Measurements from ENCODE around the gene SKIDA1.

Gene SKIDA1

DNA sequence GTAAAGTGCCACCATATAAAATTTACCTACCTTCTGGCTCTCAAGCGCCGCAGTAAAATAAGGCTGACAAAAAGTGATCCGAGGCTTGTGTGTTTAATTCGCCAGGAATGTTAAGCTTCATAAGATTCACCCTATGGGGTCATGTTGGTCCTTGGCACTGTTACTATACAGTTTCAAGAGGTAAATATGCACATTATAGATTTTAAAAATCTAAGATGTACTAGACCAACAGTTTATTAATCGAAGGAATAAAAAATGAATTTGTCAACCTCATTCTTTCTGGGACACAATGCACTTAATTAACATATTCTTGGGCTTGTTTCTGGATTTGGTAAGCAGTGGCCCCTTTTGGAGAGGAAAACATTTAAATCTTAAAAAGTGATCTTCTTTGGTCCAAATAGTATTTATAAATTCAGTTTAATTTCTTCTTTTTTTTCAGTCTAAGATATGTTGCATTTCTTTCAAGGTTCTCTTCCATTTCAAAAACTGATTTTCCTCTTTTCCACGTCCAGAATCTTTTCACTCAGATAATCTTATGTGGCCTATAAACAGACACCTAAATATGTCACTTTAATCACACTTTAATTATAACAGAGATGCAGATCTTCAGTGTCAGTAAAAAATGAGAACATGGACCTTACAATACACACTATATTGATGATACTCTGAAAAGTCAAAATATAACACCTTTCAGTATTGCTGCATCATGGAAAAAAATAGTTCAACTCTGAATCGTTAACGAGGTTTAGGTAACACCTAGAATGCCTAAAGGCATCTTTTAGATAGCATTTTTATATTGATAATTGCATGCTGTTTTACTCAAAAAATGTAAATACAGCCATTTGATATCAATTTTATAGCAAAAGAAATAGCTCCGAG is 3.8 kb upstream of the SKIDA1 start:
- no peak for DNase-seq (ENCODE audit: low spot score)

DNA sequence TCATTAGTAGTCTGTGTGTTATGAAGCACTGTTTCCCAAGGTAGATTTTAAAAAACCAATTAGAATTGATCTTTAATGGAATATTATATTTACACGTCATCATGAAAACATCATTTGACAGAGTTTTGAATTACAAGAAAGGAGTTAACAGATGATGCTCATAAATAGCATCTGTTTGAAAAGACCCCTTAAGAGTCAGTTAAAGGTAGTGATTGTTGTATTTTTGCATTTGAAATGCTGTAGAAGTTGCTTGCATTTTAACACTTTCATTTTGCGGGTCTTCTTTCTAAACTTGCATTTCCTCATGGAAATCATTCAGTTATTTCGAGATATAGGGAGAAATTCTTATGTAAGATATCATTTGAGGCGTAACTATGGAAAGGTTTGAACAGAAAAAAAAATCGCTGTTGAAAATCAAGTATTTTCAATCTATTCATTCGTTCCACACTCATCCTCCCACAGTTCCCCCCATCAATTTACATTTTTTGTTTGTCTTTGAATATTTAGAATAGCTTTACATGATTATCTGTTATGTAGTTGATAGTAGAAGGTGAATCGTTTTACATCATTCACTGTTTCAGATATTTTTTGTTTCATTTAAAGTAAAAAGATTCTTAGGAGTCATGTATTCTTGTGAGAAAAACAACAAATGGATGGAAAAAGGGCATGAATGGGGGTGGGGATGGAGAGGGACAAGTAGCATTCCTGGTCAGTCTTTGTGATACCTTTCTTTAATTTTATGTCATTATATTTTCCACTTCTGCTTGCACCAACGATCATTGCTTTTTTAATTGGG is 3.0 kb upstream of the SKIDA1 start:
- DNase-seq (ENCODE audit: low spot score) = no peak

DNA sequence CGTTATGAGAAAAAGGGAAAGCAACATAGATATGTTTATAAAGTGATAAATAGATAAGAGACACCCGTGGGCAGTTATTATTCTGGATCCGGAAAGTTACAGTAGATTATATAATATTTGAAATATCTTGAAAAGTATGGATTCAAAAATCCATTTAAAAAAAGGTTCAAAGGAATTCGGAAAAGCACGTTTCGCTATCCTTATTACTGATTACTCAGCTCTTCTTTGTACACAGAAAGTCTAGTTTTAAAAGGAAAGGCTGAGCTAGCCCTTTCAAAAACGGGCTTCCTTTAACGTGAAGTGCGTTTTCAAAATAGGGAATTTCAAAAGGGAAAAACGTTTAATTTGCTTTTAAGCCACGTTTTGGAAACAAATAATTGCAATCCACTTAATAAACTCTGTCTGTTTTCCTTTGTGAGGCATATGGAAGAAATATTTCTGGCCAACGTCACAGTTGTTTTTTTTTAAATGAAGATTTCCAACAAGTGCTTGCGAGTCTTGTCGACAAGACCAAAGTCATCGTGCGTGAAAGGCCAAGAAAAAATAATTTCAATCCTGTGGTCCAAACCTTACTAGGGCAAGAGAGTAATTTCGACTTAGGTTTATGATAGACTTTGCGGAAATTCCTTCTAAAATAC is 2.2 kb upstream of the SKIDA1 start:
- no peak for DNase-seq (ENCODE audit: low spot score)

- peak; percentile 36 for DNase-seq (ENCODE audit: low spot score)
Observed at GRCh38 chr10:21526860-21527597, 1.5 kb upstream of the SKIDA1 start.

- DNase-seq (ENCODE audit: low spot score) = peak; percentile 48
Observed at GRCh38 chr10:21526188-21526859, 842 bp upstream of the SKIDA1 start.

GRCh38 chr10:21524526-21525366 is 736 bp downstream of the SKIDA1 start:
- DNase-seq (ENCODE audit: low spot score) = no peak

DNA sequence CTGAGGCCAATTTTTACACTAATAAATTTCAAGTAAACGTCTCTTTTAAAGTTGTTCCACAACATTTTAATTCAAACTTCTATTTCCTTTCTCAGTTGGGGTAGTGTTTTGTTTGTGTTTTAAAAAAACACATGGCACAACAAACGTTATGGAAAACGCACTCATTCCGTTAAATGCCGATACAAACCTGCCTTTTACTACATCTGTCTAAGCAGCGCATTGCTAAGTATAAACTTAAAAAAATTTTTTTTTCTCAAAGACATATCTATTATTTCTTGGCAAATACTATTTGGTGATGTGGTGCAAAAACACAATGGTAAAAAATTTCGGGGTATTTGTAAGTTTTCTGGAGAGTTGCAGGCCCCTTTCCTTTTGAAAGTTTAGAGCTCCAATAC is 1.4 kb downstream of the SKIDA1 start:
- DNase-seq (ENCODE audit: low spot score) = no peak

GRCh38 chr10:21523557-21524008 is 1.9 kb downstream of the SKIDA1 start:
- no peak for DNase-seq (ENCODE audit: low spot score)

GRCh38 chr10:21522631-21523406 is 2.7 kb downstream of the SKIDA1 start:
- no peak for DNase-seq (ENCODE audit: low spot score)

DNA sequence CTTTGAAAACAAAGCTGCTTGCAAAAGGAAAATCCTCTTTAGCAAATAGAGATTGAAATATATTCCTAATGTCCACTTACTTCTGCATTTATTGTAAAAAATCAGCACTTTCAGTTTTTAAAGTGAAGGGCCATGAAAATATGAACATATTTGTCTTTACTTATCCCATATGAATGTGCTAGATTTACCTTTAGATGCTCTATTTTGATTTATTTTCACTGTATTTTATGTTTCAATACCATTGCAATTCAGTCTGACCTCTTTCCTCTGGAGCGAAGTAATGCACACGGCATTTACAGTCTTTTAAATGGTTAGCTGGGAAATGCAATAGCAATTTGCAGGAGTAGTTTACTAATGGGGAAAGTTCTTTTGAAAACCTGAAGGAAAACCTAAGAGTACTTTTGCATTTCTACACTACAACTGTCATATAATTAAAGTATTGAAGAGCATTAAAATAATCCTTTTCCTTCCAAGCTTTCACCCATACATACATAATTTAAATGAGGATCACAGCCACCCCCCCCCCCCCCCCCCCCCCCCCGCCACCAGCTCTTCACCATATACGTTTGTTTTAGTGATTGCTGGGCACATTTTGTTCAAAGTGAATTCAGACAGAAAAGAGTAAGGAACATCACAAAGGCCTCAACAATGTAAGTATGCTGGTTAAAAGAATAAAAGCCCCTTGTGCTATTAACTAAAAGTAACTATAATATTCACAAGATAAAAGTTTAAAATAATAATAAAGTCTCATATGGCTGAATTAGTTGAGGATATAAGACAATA is 3.5 kb downstream of the SKIDA1 start:
- no peak for DNase-seq (ENCODE audit: low spot score)

- DNase-seq (ENCODE audit: low spot score) = no peak
Observed at GRCh38 chr10:21520949-21521348, 4.5 kb downstream of the SKIDA1 start.

- DNase-seq (ENCODE audit: low spot score) = no peak
Observed at GRCh38 chr10:21520509-21520908, 5.0 kb downstream of the SKIDA1 start.

DNA sequence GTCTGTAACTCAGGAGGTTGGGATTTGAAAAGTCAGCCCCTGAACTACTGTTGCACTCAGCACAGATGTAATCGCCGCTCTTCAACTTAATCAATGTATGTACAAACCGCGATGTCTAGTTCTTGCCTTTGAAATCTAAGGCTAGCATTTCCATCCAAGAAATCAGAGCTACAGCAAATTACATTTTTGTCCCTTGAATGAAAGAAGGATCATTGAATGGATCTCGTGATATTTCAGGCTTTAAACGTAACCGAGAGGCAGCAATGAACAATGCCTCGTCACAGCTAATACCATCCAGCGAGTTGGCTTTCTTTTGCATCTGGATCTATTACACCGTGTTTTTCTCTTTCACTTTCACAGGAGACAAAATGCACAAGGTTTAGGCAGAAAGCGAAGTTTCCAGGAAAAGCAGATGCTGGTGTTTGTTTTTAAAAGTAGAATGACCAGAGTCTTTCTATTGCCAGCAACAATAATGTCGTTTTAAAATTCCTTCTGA is 5.5 kb downstream of the SKIDA1 start:
- DNase-seq (ENCODE audit: low spot score) = peak; percentile 46

DNA sequence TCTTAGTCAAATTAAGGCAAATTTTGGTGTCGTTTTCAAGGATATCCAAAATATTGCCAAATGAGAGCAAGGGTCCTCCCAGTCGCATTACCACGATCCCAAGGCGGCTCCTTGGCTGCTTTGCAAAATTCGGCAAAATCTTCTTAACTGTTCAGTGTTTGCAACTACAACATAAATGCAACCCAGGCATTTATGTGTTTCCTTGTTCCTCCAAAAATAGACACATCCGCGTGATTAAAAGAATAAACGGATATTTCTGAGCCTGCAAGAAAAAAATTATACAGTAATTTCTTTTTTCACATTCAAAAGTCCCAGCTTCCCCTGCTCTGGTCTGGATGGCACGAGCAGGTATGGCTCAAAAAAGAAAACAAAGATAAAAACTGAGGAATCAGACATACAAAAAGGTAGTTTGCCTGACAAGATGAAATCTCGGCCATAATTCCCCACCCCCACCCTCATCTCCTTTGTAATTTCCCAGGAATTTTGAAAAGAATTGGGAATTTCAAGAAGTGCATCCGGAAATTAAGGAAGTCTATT is 6.0 kb downstream of the SKIDA1 start:
- DNase-seq (ENCODE audit: low spot score) = no peak

DNA sequence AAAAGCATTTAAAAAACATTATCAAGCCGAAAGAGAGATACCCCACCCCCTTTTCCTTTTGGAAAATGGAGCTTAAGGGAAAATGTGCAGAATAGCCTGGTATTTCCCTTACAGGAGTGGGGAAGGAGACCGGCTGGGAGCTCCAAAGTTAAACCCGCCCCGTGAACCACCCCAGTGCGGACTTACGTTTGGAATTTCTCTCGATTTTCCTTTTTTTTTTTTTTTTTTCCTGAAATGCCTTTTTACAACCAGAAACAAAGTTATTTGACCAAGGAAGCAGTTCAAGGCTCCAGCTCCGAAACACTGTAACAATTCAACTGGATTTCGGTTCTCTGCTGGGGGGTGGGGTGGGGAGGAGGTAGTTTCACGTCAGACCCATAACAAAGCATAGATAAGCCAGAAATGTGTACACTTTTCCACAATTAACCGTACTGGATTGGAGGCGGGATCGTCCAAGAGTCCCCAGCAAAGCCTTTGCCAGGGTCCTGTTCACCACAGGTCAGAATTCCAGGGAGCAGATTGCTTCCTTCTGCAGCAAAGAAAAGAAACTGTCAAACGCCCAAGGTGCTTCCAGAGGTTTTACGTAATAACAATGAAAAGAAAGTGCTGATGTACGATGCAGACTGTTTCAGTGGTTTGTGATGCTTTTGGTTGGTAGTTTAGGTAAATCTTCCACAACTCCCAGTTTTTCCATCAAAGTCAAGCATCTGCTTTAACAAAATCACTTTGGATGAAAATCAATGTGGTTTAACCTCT is 6.7 kb downstream of the SKIDA1 start:
- DNase-seq (ENCODE audit: low spot score) = no peak

DNA sequence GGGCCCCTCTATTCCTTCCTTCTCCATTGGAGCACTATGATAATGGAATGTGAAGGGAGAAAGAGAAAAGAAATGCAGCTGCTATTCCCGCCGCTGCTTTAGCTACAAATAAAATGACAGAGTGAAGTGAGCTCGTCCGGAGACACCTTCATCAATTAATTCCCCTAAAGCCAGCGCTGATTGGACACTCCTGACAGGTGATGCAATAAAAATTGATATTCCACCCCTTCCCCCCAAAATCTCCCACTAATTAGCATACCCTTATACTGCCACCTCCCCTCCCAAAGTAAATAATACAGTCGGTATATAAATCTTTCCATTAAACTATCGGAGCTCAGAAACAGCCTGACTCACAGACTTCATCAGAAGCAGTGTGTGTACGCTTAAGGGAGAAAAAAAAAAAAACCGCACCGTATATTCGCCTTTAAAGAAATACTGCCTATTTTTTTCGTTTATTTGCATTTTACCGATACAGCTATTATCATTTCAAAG is 7.3 kb downstream of the SKIDA1 start:
- DNase-seq (ENCODE audit: low spot score) = no peak

Data from activated CD4-positive, alpha-beta T cell treated with anti-CD3 and anti-CD28 coated beads, Interleukin-2, Interleukin-4, amounts not matched to agents 100 ng/mL and 50 ng/mL, durations not matched to agents 16 hours and 8 hours (primary cell).